HEK293 (cell line): Measurements from ENCODE around the gene NCAN.

Source experiments
- CTCF ChIA-PET: fragments of 350-600 bp; formaldehyde crosslinking; extraction: SDS; loops from one replicate; lab custom pipeline; 2021; ENCODE audit warnings: antibody characterized with exemption; lab: Yijun Ruan, JAX
- POLR2A ChIA-PET: fragments of 300-600 bp; formaldehyde crosslinking; extraction: SDS; loops from one replicate; lab custom pipeline; 2020; ENCODE audit warnings: antibody characterized with exemption, inconsistent platforms; lab: Yijun Ruan, JAX
- H3K27ac ChIP-seq: fragments of 200-500 bp; sonication (Bioruptor generic); 2 replicates; pipeline ENCODE4 v1.5.1; 2014; ENCODE audit warnings: low read depth, low read length, control low read depth, inconsistent platforms; ENCODE audit errors: extremely low read depth
- H3K36me3 ChIP-seq, 2 experiments: fragments of 200-500 bp in 1 of 2; sonication (Bioruptor generic) in 1 of 2; 1 replicate in 1 of 2; 2 replicates in 1 of 2; pipeline ENCODE4 v1.5.1; 2014 to 2017; ENCODE audit warnings: inconsistent platforms in 2 of 2, low read length in 2 of 2; ENCODE audit not compliant: control insufficient read depth in 2 of 2, insufficient read depth in 1 of 2
- H3K4me1 ChIP-seq: fragments of 200-500 bp; sonication (Bioruptor generic); 2 replicates; pipeline ENCODE4 v1.5.1; 2014; ENCODE audit warnings: mild to moderate bottlenecking, low read length, inconsistent platforms; ENCODE audit not compliant: control insufficient read depth, insufficient read depth
- H3K4me3 ChIP-seq: 2 replicates; pipeline ENCODE4 v1.5.1; 2011; ENCODE audit warnings: low read depth, mild to moderate bottlenecking, control low read depth, low read length, moderate library complexity
- H3K9me3 ChIP-seq: fragments of 200-500 bp; sonication (Bioruptor generic); 2 replicates; pipeline ENCODE4 v1.5.1; 2014; ENCODE audit warnings: low read depth, low read length, inconsistent platforms; ENCODE audit not compliant: control insufficient read depth, insufficient read depth
- BCL11A ChIP-seq: fragments of 450-650 bp; formaldehyde crosslinking; IDR thresholded peaks from 2 replicates; pipeline ENCODE4 v1.5.1; 2016; ENCODE audit warnings: low read depth, missing biosample characterization, missing genetic modification characterization
- PRDM1 ChIP-seq: fragments of 450-650 bp; formaldehyde crosslinking; IDR thresholded peaks from 2 replicates; pipeline ENCODE4; 2016; ENCODE audit warnings: missing biosample characterization, missing genetic modification characterization
- TRIM28 ChIP-seq: IDR thresholded peaks from 2 replicates; pipeline ENCODE4 v1.6.1; 2011; ENCODE audit warnings: low read length, control low read depth, borderline replicate concordance
- ZFP3 ChIP-seq: fragments of 450-650 bp; formaldehyde crosslinking; IDR thresholded peaks from 2 replicates; pipeline ENCODE4 v1.5.1; 2016; ENCODE audit warnings: low read depth, missing biosample characterization, missing genetic modification characterization
- ZNF10 ChIP-seq: fragments of 450-650 bp; formaldehyde crosslinking; IDR thresholded peaks from 2 replicates; pipeline ENCODE4 v1.5.1; 2017; ENCODE audit warnings: missing biosample characterization, missing genetic modification characterization
- ZNF19 ChIP-seq: fragments of 450-650 bp; formaldehyde crosslinking; IDR thresholded peaks from 2 replicates; pipeline ENCODE4; 2016; ENCODE audit warnings: missing biosample characterization, missing genetic modification characterization, low read depth
- ZNF366 ChIP-seq: fragments of 450-650 bp; formaldehyde crosslinking; conservative IDR thresholded peaks from 2 replicates; pipeline ENCODE4 v1.5.1; 2016; ENCODE audit warnings: missing biosample characterization, missing genetic modification characterization
- ZNF423 ChIP-seq: fragments of 450-650 bp; formaldehyde crosslinking; IDR thresholded peaks from 2 replicates; pipeline ENCODE4 v1.5.1; 2016; ENCODE audit warnings: missing biosample characterization, missing genetic modification characterization
- ZNF48 ChIP-seq: fragments of 450-650 bp; formaldehyde crosslinking; IDR thresholded peaks from 2 replicates; pipeline ENCODE4 v1.5.1; 2016; ENCODE audit warnings: missing biosample characterization, missing genetic modification characterization
- ZNF521 ChIP-seq: fragments of 450-650 bp; formaldehyde crosslinking; IDR thresholded peaks from 2 replicates; pipeline ENCODE4 v1.5.1; 2017; ENCODE audit warnings: missing biosample characterization, mild to moderate bottlenecking, missing genetic modification characterization
- ZNF621 ChIP-seq: fragments of 450-650 bp; formaldehyde crosslinking; IDR thresholded peaks from 2 replicates; pipeline ENCODE4 v1.5.1; 2017; ENCODE audit warnings: missing biosample characterization, missing genetic modification characterization
- ZNF701 ChIP-seq: fragments of 450-650 bp; formaldehyde crosslinking; IDR thresholded peaks from 2 replicates; pipeline ENCODE4 v1.5.1; 2016; ENCODE audit warnings: missing biosample characterization, missing genetic modification characterization
- TF ChIP-seq, protein P1 (sequence below): fragments of 450-650 bp; formaldehyde crosslinking; IDR thresholded peaks from 2 replicates; pipeline ENCODE4 v1.5.1; 2016; ENCODE audit warnings: missing biosample characterization, missing genetic modification characterization, borderline replicate concordance
- TF ChIP-seq, protein P2 (sequence below): fragments of 450-650 bp; formaldehyde crosslinking; IDR thresholded peaks from 2 replicates; pipeline ENCODE4 v1.5.1; 2017; ENCODE audit warnings: missing biosample characterization, missing genetic modification characterization
- TF ChIP-seq, protein P3 (sequence below): fragments of 450-650 bp; formaldehyde crosslinking; IDR thresholded peaks from 2 replicates; pipeline ENCODE4 v1.5.1; 2017; ENCODE audit warnings: missing biosample characterization, missing genetic modification characterization
- TF ChIP-seq, protein P4 (sequence below): fragments of 450-650 bp; formaldehyde crosslinking; IDR thresholded peaks from 2 replicates; pipeline ENCODE4 v1.5.1; 2016; ENCODE audit warnings: missing biosample characterization, missing genetic modification characterization
- TF ChIP-seq, protein P5 (sequence below): fragments of 450-650 bp; formaldehyde crosslinking; IDR thresholded peaks from 2 replicates; pipeline ENCODE4 v1.5.1; 2016; ENCODE audit warnings: missing biosample characterization, missing genetic modification characterization

NCAN gene

DNA sequence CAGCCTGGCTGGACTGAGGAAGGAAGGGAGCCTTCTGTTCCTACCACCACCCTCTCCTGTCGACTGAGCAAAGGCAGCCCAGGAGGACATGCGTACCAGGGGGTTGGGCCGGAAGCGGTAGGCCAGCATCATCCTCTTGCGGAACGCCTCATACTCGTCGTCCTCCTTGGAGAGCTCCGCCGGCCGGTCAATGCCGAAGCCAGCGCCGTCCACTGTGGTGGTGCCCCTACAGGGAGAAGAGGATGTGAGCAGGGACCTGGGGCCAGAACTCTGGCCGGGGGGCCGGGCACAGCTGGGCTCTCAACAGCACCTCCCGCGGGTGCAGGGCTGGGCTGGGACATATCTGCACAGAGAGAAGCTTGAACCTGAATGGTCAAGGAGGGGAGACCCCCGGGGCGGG, 65.1 kb downstream of the NCAN start:
- Histone ChIP-seq H3K27ac (no peak overlapping the region), H3K4me3 (no peak overlapping the region), H3K36me3 (peaks cover 0 to 68% of the 10 kb centered on the region in 2 experiments; a peak in 2 of 3 replicates), H3K9me3 (no peaks in the 10 kb centered on the region), H3K4me1 (no peaks in the 10 kb centered on the region)
- ChIA-PET POLR2A (no interaction called here), CTCF (no interaction called here)
- TF ChIP-seq ZNF621 (no peak), ZNF10 (tag by site-specific recombination) (no peak), ZNF423 (tag by site-specific recombination) (no peak), TRIM28 (no peak), ZNF48 (tag by site-specific recombination) (no peak), ZNF19 (no peak), PRDM1 (no peak), ZNF366 (tag by site-specific recombination) (no peak), ZNF701 (tag by site-specific recombination) (no peak), BCL11A (no peak), ZFP3 (tag by site-specific recombination) (no peak), ZNF521 (tag by site-specific recombination) (no peak)
- TF ChIP-seq, protein P1, sequence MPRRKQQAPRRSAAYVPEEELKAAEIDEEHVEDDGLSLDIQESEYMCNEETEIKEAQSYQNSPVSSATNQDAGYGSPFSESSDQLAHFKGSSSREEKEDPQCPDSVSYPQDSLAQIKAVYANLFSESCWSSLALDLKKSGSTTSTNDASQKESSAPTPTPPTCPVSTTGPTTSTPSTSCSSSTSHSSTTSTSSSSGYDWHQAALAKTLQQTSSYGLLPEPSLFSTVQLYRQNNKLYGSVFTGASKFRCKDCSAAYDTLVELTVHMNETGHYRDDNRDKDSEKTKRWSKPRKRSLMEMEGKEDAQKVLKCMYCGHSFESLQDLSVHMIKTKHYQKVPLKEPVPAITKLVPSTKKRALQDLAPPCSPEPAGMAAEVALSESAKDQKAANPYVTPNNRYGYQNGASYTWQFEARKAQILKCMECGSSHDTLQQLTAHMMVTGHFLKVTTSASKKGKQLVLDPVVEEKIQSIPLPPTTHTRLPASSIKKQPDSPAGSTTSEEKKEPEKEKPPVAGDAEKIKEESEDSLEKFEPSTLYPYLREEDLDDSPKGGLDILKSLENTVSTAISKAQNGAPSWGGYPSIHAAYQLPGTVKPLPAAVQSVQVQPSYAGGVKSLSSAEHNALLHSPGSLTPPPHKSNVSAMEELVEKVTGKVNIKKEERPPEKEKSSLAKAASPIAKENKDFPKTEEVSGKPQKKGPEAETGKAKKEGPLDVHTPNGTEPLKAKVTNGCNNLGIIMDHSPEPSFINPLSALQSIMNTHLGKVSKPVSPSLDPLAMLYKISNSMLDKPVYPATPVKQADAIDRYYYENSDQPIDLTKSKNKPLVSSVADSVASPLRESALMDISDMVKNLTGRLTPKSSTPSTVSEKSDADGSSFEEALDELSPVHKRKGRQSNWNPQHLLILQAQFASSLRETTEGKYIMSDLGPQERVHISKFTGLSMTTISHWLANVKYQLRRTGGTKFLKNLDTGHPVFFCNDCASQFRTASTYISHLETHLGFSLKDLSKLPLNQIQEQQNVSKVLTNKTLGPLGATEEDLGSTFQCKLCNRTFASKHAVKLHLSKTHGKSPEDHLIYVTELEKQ (tag by site-specific recombination), result no peak
- TF ChIP-seq, protein P2, sequence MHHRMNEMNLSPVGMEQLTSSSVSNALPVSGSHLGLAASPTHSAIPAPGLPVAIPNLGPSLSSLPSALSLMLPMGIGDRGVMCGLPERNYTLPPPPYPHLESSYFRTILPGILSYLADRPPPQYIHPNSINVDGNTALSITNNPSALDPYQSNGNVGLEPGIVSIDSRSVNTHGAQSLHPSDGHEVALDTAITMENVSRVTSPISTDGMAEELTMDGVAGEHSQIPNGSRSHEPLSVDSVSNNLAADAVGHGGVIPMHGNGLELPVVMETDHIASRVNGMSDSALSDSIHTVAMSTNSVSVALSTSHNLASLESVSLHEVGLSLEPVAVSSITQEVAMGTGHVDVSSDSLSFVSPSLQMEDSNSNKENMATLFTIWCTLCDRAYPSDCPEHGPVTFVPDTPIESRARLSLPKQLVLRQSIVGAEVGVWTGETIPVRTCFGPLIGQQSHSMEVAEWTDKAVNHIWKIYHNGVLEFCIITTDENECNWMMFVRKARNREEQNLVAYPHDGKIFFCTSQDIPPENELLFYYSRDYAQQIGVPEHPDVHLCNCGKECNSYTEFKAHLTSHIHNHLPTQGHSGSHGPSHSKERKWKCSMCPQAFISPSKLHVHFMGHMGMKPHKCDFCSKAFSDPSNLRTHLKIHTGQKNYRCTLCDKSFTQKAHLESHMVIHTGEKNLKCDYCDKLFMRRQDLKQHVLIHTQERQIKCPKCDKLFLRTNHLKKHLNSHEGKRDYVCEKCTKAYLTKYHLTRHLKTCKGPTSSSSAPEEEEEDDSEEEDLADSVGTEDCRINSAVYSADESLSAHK (tag by site-specific recombination), result no peak
- TF ChIP-seq, protein P3, sequence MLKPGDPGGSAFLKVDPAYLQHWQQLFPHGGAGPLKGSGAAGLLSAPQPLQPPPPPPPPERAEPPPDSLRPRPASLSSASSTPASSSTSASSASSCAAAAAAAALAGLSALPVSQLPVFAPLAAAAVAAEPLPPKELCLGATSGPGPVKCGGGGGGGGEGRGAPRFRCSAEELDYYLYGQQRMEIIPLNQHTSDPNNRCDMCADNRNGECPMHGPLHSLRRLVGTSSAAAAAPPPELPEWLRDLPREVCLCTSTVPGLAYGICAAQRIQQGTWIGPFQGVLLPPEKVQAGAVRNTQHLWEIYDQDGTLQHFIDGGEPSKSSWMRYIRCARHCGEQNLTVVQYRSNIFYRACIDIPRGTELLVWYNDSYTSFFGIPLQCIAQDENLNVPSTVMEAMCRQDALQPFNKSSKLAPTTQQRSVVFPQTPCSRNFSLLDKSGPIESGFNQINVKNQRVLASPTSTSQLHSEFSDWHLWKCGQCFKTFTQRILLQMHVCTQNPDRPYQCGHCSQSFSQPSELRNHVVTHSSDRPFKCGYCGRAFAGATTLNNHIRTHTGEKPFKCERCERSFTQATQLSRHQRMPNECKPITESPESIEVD (tag by site-specific recombination), result no peak
- TF ChIP-seq, protein P4, sequence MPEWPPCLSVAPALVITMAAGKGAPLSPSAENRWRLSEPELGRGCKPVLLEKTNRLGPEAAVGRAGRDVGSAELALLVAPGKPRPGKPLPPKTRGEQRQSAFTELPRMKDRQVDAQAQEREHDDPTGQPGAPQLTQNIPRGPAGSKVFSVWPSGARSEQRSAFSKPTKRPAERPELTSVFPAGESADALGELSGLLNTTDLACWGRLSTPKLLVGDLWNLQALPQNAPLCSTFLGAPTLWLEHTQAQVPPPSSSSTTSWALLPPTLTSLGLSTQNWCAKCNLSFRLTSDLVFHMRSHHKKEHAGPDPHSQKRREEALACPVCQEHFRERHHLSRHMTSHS (tag by site-specific recombination), result no peak
- TF ChIP-seq, protein P5, sequence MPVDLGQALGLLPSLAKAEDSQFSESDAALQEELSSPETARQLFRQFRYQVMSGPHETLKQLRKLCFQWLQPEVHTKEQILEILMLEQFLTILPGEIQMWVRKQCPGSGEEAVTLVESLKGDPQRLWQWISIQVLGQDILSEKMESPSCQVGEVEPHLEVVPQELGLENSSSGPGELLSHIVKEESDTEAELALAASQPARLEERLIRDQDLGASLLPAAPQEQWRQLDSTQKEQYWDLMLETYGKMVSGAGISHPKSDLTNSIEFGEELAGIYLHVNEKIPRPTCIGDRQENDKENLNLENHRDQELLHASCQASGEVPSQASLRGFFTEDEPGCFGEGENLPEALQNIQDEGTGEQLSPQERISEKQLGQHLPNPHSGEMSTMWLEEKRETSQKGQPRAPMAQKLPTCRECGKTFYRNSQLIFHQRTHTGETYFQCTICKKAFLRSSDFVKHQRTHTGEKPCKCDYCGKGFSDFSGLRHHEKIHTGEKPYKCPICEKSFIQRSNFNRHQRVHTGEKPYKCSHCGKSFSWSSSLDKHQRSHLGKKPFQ (tag by site-specific recombination), result no peak
